Fibroblast of lung (primary cell): ENCODE results near the gene FGA.

Experiments
- CTCF ChIP-seq, 2 donors: IDR thresholded peaks in 1 of 2; conservative IDR thresholded peaks in 1 of 2; 1 replicate in 1 of 2; 2 replicates in 1 of 2; pipeline ENCODE4 v1.5.1; 2011 to 2012; ENCODE audit warnings: low read length in 2 of 2, control low read depth in 1 of 2, inconsistent platforms in 1 of 2, low read depth in 1 of 2, mild to moderate bottlenecking in 1 of 2
- EZH2 ChIP-seq: IDR thresholded peaks from 2 replicates; pipeline ENCODE4 v1.5.1; 2012; ENCODE audit warnings: low read length, control low read depth, mild to moderate bottlenecking; ENCODE audit errors: missing control alignments

- no peak for TF ChIP-seq CTCF (conservative IDR thresholded peaks at IDR 0.05 in 1 of 2, IDR thresholded peaks at IDR 0.05 in 1 of 2; ENCODE audit: low read depth in 1 of 2, low read length in 2 of 2)
- no peak for TF ChIP-seq EZH2
Measured at GRCh38 chr4:154569584-154569983, 21.0 kb downstream of the FGA start.
